Stimulated activated naive CD4-positive, alpha-beta T cell (primary cell): Measurements from ENCODE around the gene MAP3K13.
A peak's percentile ranks its signal among the peaks of the same experiment; 100 is the strongest.
"Not testable (repeated sequence)": the region's sequence is repeated elsewhere in the genome, so short reads cannot be mapped to it uniquely, and the experiment has no call there.

Experiments used
- DNase-seq, 6 experiments: peaks; one replicate each; lab custom pipeline; 2025; lab: John Stamatoyannopoulos, UW

The MAP3K13 gene

DNA sequence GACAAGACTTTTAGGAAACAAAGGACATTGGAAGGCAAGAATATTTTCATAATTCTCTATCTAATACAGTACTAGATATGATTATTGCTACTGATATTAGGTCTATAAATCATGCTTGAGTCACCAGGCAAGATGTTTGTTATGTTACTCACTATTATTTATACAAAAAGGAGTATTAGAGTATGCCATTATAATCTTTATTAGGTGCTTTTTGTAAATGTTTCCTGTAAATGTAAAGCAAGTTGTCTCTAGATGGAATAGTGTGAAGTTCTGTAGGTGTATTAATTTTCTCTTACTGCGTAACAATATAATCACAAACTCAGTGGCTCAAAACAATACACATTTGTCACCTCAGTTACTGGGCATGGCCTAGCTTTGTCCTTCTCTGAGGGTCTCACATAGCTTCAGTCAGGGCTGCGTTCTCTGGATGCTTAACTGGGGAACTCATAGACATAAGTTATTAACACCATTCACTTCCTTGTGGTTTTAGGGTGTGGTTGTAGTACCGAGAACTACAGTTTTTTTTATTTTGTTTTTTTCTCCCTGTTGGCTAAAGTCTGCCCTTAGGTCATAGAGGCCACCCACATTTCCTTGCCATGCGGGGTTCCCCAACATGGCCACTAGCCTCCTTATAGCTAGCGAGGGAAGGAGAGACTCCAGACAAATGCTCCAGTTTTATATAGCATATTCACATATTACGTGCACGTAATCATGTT is 20.3 kb upstream of the MAP3K13 start:
- no peak for DNase-seq

- DNase-seq = no peak
These were observed 15.5 kb upstream of the MAP3K13 start for GRCh38 chr3:185347399-185347798.

DNA sequence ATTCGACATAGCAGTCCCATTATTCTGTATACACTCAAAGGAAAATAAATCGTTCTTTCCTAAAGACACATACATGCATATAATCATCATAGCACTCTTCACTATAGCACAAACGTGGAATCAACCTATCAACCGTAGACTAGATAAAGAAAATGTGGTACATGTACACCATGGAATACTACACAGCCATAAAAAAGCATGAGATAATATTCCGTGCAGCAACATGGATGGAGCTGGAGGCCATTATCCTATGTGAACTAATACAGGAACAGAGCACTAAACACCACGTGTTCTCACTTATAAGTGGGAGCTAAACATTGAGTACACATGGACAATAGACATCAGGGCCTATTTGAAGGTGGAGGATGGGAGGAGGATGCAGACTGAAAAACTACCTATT is 12.1 kb upstream of the MAP3K13 start:
- no peak for DNase-seq

DNA sequence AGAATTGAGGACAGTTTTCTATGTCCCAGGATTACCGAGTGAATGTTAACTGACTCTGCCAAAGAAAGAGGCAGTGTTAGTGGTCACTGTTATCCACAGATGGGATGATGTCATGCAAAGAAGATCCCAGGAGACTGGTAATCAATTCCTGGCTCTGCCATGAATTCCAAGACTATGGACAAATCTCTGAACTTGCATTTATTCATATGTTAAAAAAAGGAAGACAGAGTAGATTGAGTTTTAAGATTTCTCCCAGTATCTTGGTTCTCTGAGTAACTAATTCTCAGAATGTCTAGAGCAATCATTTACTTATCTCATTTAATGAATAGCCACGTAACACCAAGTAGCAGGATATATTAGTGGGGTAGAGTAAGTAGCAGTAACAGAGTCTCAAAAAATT is 11.5 kb upstream of the MAP3K13 start:
- DNase-seq = no peak

- no peak for DNase-seq
These were observed 9.7 kb upstream of the MAP3K13 start for GRCh38 chr3:185353225-185353624.

DNA sequence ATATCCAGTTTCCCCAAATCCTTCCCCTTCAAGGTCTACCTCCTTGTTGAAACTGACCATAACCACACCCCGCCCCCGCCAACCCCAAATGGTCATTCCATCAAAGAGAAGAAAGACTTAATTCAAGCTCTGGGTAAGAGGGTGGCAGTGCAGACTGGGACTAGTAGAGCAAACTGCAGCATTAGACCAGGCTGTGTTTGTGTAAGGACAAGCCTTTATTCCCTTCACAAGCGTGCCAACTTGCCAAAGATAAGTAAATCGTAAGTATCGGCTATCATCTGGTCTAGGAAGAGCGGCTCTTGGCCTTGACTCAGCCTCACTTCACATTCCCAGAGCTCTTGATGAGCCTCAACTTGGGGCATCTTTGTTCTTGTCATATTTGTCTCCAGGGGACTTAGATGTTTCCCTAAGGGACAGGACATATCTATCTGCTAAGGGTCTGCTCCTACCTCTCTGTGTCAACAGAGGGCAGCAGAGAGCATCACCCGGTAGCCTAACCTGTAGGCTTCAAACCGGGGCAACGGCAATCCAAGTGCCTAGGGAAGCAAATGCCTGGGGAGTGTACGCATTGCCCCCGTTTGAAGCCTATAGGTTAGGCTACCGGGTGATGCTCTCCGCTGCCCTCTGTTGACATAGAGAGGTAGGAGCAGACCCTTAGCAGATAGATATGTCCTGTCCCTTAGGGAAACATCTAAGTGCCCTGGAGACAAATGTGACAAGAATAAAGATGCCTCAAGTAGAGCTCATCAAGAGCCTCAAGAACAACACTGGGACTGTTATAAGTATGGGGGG is 8.9 kb upstream of the MAP3K13 start:
- peak; percentile 11 to 58 (median 35) for DNase-seq

DNA sequence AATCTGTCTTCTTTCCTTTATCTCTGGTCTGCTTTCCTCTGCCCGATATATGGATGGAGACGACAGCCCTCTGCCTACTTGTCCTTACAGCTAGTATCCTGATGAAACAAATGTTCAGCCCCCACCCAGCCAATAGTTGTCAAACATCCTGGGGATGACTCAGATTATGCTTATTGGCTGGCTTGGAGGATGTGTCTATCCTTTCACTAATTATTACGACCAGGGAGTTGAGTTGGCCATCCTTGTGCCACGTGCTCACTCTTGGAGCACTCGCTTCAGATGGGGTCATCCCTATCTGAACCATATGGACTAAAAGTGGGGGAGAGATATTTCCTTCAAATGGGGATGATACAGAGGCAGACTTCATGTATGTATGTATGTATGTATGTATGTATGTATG is 6.4 kb upstream of the MAP3K13 start:
- DNase-seq = no peak

DNA sequence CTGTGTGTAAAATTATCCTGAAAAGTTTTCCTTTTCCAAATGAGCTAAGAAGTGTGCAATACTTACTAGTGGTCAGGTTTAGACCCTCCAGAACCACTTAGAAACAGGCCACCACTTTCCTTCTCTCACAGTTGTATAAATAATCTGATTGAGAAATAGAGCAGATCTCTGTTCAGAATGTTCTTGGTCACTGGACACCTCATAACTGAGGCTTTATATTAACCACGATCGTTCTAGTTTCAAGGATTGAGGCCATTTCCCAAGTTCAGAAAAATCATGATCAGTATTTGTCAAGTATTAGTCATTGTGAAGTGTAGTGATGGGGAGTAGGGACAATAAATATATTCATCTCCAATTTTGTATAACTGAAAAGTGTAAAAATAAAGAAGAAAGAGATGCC is 1.0 kb upstream of the MAP3K13 start:
- no peak for DNase-seq

GRCh38 chr3:185363662-185364203 is 797 bp downstream of the MAP3K13 start:
- peak in 2 of 6 experiments; percentile 17 to 32 for DNase-seq

DNA sequence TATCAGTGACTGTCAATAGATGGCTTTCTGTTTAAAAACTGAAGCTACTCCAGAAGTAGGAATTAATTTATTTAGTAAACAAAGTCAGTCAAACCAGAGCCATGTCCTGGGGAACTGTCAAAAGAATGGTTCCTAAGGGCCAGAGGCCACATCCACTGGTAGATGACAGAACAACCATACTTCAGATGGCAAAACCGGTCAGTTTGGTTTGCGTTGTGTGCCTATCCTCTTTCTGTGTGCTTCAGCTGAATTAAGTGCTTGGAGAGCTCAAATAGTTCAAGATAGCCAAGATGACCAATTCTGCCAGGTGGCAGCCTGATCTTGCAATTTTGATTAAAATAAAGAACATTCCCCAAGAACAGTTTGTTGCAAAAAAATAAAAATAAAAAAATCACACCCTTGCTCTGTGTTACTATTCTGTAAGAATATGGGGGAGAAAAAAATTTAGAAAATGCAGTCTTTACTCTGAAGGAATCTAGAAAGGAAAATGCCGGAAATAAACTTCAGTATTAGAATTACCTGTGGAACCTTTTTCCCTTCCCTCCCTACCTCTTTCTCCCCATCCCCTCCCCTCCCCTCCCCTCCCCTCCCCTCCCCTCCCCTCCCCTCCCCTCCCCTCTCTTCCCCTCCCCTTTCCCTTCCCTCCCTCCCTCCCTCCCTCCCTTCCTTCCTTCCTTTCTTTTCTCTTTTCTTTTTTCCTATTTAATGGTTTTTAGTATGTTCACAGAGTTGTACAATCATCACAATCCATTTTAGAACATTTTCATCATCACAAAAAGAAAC is 2.5 kb downstream of the MAP3K13 start:
- no peak for DNase-seq

- DNase-seq = no peak
These were observed 3.1 kb downstream of the MAP3K13 start for GRCh38 chr3:185366074-185366335.

- DNase-seq = no peak
These were observed 4.0 kb downstream of the MAP3K13 start for GRCh38 chr3:185366913-185367312.

- not testable (repeated sequence) for DNase-seq
These were observed 7.4 kb downstream of the MAP3K13 start for GRCh38 chr3:185370349-185370748.

DNA sequence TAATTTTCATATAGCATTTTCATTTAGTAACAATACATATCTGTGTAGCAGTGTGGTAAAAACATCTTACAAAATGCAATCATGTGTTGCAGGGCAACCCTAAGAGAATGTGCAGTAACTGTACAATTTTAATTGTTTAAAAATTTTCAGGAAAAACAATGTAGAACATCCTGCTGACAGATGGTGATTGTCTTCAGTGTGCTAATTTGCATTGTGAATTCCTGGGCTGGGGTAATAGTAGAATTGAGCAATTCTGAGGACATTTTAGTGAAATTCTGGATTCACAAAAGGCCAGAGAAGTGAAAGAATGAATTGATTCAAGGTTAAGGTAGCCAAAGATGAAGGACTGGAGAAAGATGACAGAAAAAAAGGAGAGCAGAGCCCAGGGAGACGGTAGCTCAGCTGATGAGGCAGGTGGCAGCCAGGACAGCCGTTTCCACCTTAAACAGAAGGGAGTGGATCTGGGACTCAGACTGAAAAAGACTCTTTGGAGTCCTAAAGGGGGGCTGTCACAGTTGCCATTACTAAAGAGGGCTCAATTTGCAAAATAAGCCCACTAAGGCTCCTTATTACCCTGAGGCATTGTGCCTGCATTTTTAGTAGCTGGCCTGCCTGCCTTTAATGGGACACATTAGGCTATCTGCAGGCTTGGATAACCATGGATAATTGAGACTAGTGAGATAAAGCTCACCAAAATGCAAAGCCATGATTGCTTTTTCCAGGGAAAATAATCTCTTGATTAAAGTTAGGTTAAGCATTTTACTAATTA is 8.6 kb downstream of the MAP3K13 start:
- DNase-seq = no peak

GRCh38 chr3:185381320-185382058 is 18.6 kb downstream of the MAP3K13 start:
- no peak for DNase-seq

DNA sequence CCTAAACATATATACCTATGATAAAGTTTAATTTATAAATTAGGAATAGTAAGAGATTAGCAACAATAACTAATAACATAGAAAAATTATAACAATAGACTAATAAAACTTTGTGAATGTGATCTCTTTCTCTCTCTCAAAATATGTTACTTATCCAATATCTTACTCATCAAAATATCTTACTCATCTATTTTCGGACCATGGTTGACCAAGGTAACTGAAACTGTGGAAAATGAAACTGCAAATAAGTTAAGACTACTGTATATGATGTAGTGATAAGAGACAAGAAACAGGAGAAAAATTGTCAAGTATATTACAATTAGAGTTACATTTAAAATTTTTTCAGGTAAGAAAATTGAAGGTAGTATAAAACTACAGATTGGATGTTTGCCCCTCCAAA is 19.2 kb downstream of the MAP3K13 start:
- no peak for DNase-seq

DNA sequence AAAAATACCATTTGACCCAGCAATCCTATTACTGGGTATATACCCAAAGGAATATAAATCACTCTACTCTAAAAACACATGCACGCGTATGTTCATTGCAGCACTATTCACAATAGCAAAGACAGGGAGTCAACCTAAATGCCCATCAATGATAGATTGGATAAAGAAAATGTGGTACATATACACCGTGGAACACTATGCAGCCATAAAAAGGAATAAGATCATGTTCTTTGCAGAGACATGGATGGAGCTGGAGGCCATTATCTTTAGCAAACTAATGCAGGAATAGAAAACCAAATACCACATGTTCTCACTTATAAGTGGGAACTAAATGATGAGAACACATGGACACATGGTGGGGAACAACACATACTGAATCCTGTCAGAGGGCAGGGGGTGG is 23.6 kb downstream of the MAP3K13 start:
- not testable (repeated sequence) for DNase-seq

DNA sequence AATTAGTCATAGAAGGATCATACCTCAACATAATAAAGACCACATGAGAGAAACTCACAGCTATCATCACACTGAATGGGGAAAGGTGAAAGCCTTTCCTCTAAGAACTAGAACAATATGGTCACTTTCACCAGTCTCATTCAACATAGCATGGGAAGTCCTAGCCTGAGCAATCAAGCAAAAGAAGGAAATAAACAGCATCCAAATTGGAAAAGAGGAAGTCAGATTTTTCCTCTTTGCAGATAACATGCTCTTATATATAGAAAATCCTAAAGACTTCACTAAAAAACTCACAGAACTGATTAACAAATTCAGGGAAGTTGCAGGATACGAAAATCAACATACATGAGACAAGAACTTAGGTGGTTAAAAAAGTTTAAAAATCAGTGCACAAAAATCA is 24.7 kb downstream of the MAP3K13 start:
- no peak for DNase-seq

- DNase-seq = no peak
These were observed 30.1 kb downstream of the MAP3K13 start for GRCh38 chr3:185393055-185393454.

GRCh38 chr3:185397676-185398075 is 34.7 kb downstream of the MAP3K13 start:
- no peak for DNase-seq
